Measurements from ENCODE around the gene TBX3.

- TF ChIP-seq POLR2A (IDR thresholded peaks at IDR 0.05) (no peak), POLR2AphosphoS5 (IDR thresholded peaks at IDR 0.05) (no peak), EP300 (IDR thresholded peaks at IDR 0.05) (no peak)
- TF ChIP-seq, protein P1, sequence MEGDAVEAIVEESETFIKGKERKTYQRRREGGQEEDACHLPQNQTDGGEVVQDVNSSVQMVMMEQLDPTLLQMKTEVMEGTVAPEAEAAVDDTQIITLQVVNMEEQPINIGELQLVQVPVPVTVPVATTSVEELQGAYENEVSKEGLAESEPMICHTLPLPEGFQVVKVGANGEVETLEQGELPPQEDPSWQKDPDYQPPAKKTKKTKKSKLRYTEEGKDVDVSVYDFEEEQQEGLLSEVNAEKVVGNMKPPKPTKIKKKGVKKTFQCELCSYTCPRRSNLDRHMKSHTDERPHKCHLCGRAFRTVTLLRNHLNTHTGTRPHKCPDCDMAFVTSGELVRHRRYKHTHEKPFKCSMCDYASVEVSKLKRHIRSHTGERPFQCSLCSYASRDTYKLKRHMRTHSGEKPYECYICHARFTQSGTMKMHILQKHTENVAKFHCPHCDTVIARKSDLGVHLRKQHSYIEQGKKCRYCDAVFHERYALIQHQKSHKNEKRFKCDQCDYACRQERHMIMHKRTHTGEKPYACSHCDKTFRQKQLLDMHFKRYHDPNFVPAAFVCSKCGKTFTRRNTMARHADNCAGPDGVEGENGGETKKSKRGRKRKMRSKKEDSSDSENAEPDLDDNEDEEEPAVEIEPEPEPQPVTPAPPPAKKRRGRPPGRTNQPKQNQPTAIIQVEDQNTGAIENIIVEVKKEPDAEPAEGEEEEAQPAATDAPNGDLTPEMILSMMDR (IDR thresholded peaks at IDR 0.05), result no peak
Observed at GRCh38 chr12:114691763-114692185, 7.8 kb upstream of the TBX3 start.
